HEK293 (cell line): ENCODE measurements around the gene S100A10.
A peak's percentile ranks its signal among the peaks of the same experiment; 100 is the strongest.

Source experiments
- BCL11A ChIP-seq: fragments of 450-650 bp; formaldehyde crosslinking; IDR thresholded peaks from 2 replicates; pipeline ENCODE4 v1.5.1; 2016; ENCODE audit warnings: low read depth, missing biosample characterization, missing genetic modification characterization
- BCL11B ChIP-seq: fragments of 450-650 bp; formaldehyde crosslinking; IDR thresholded peaks from 2 replicates; pipeline ENCODE4 v1.5.1; 2016; ENCODE audit warnings: low read depth, missing biosample characterization, missing genetic modification characterization
- GFI1B ChIP-seq: fragments of 450-650 bp; formaldehyde crosslinking; IDR thresholded peaks from 2 replicates; pipeline ENCODE4 v1.5.1; 2016; ENCODE audit warnings: missing biosample characterization, missing genetic modification characterization
- KLF1 ChIP-seq: fragments of 450-650 bp; formaldehyde crosslinking; IDR thresholded peaks from 2 replicates; pipeline ENCODE4 v1.5.1; 2016; ENCODE audit warnings: missing biosample characterization, missing genetic modification characterization
- KLF10 ChIP-seq: fragments of 450-650 bp; IDR thresholded peaks from 2 replicates; pipeline ENCODE4 v1.5.1; 2018; ENCODE audit warnings: missing biosample characterization, mild to moderate bottlenecking, missing genetic modification characterization
- PRDM4 ChIP-seq: fragments of 450-650 bp; formaldehyde crosslinking; IDR thresholded peaks from 2 replicates; pipeline ENCODE4 v1.5.1; 2017; ENCODE audit warnings: missing biosample characterization, missing genetic modification characterization
- RBAK ChIP-seq: fragments of 450-650 bp; formaldehyde crosslinking; IDR thresholded peaks from 2 replicates; pipeline ENCODE4 v1.5.1; 2016; ENCODE audit warnings: missing biosample characterization, missing genetic modification characterization
- SP3 ChIP-seq: fragments of 450-650 bp; formaldehyde crosslinking; IDR thresholded peaks from 2 replicates; pipeline ENCODE4 v1.5.1; 2016; ENCODE audit warnings: missing biosample characterization, missing genetic modification characterization
- YY2 ChIP-seq: fragments of 450-650 bp; formaldehyde crosslinking; IDR thresholded peaks from 2 replicates; pipeline ENCODE4 v1.5.1; 2016; ENCODE audit warnings: missing biosample characterization, missing genetic modification characterization
- ZBTB10 ChIP-seq: fragments of 450-650 bp; formaldehyde crosslinking; IDR thresholded peaks from 2 replicates; pipeline ENCODE4 v1.5.1; 2016; ENCODE audit warnings: missing biosample characterization, missing genetic modification characterization
- ZFHX2 ChIP-seq: fragments of 450-650 bp; formaldehyde crosslinking; conservative IDR thresholded peaks from 2 replicates; pipeline ENCODE4 v1.5.1; 2016; ENCODE audit warnings: missing biosample characterization, missing genetic modification characterization
- ZNF10 ChIP-seq: fragments of 450-650 bp; formaldehyde crosslinking; IDR thresholded peaks from 2 replicates; pipeline ENCODE4 v1.5.1; 2017; ENCODE audit warnings: missing biosample characterization, missing genetic modification characterization
- ZNF155 ChIP-seq: fragments of 450-650 bp; formaldehyde crosslinking; IDR thresholded peaks from 2 replicates; pipeline ENCODE4 v1.5.1; 2016; ENCODE audit warnings: missing biosample characterization, missing genetic modification characterization
- ZNF175 ChIP-seq: fragments of 450-650 bp; formaldehyde crosslinking; IDR thresholded peaks from 2 replicates; pipeline ENCODE4 v1.5.1; 2016; ENCODE audit warnings: missing biosample characterization, missing genetic modification characterization
- ZNF2 ChIP-seq: fragments of 450-650 bp; formaldehyde crosslinking; IDR thresholded peaks from 2 replicates; pipeline ENCODE4 v1.5.1; 2016; ENCODE audit warnings: missing biosample characterization, missing genetic modification characterization
- ZNF202 ChIP-seq: fragments of 450-650 bp; formaldehyde crosslinking; IDR thresholded peaks from 2 replicates; pipeline ENCODE4 v1.5.1; 2016; ENCODE audit warnings: missing biosample characterization, missing genetic modification characterization, borderline replicate concordance
- ZNF341 ChIP-seq: fragments of 450-650 bp; formaldehyde crosslinking; IDR thresholded peaks from 2 replicates; pipeline ENCODE4; 2016; ENCODE audit warnings: low read depth, missing biosample characterization, missing genetic modification characterization
- ZNF391 ChIP-seq: fragments of 450-650 bp; formaldehyde crosslinking; IDR thresholded peaks from 2 replicates; pipeline ENCODE4 v1.5.1; 2016; ENCODE audit warnings: low read depth, missing biosample characterization, missing genetic modification characterization, borderline replicate concordance
- ZNF416 ChIP-seq: fragments of 450-650 bp; formaldehyde crosslinking; IDR thresholded peaks from 2 replicates; pipeline ENCODE4 v1.5.1; 2016; ENCODE audit warnings: missing biosample characterization, missing genetic modification characterization
- ZNF423 ChIP-seq: fragments of 450-650 bp; formaldehyde crosslinking; IDR thresholded peaks from 2 replicates; pipeline ENCODE4 v1.5.1; 2016; ENCODE audit warnings: missing biosample characterization, missing genetic modification characterization
- ZNF521 ChIP-seq: fragments of 450-650 bp; formaldehyde crosslinking; IDR thresholded peaks from 2 replicates; pipeline ENCODE4 v1.5.1; 2017; ENCODE audit warnings: missing biosample characterization, mild to moderate bottlenecking, missing genetic modification characterization
- ZNF560 ChIP-seq: fragments of 450-650 bp; formaldehyde crosslinking; IDR thresholded peaks from 2 replicates; pipeline ENCODE4 v1.5.1; 2017; ENCODE audit warnings: missing biosample characterization, missing genetic modification characterization, borderline replicate concordance
- ZNF585B ChIP-seq: fragments of 450-650 bp; formaldehyde crosslinking; IDR thresholded peaks from 2 replicates; pipeline ENCODE4 v1.5.1; 2016; ENCODE audit warnings: missing biosample characterization, missing genetic modification characterization
- ZNF600 ChIP-seq: fragments of 450-650 bp; formaldehyde crosslinking; IDR thresholded peaks from 2 replicates; pipeline ENCODE4 v1.5.1; 2016; ENCODE audit warnings: missing biosample characterization, missing genetic modification characterization
- ZNF704 ChIP-seq: fragments of 450-650 bp; formaldehyde crosslinking; IDR thresholded peaks from 2 replicates; pipeline ENCODE4 v1.5.1; 2016; ENCODE audit warnings: missing biosample characterization, missing genetic modification characterization
- ZNF747 ChIP-seq: fragments of 450-650 bp; formaldehyde crosslinking; IDR thresholded peaks from 2 replicates; pipeline ENCODE4 v1.5.1; 2016; ENCODE audit warnings: missing biosample characterization, missing genetic modification characterization
- ZNF791 ChIP-seq: fragments of 450-650 bp; formaldehyde crosslinking; IDR thresholded peaks from 2 replicates; pipeline ENCODE4 v1.5.1; 2016; ENCODE audit warnings: missing biosample characterization, missing genetic modification characterization
- ZNF843 ChIP-seq: fragments of 450-650 bp; formaldehyde crosslinking; IDR thresholded peaks from 2 replicates; pipeline ENCODE4 v1.5.1; 2016; ENCODE audit warnings: missing biosample characterization, missing genetic modification characterization
- TF ChIP-seq, protein P1 (sequence below): fragments of 450-650 bp; IDR thresholded peaks from 2 replicates; pipeline ENCODE4 v1.5.1; 2018; ENCODE audit warnings: missing biosample characterization, mild to moderate bottlenecking, missing genetic modification characterization
- TF ChIP-seq, protein P2 (sequence below): fragments of 450-650 bp; formaldehyde crosslinking; IDR thresholded peaks from 2 replicates; pipeline ENCODE4 v1.5.1; 2016; ENCODE audit warnings: missing biosample characterization, missing genetic modification characterization
- TF ChIP-seq, protein P3 (sequence below): sonication (generic); formaldehyde crosslinking; IDR thresholded peaks from 2 replicates; pipeline ENCODE4 v1.8.1; 2022; ENCODE audit warnings: mild to moderate bottlenecking, moderate library complexity, missing genetic modification reagents

Gene S100A10

DNA sequence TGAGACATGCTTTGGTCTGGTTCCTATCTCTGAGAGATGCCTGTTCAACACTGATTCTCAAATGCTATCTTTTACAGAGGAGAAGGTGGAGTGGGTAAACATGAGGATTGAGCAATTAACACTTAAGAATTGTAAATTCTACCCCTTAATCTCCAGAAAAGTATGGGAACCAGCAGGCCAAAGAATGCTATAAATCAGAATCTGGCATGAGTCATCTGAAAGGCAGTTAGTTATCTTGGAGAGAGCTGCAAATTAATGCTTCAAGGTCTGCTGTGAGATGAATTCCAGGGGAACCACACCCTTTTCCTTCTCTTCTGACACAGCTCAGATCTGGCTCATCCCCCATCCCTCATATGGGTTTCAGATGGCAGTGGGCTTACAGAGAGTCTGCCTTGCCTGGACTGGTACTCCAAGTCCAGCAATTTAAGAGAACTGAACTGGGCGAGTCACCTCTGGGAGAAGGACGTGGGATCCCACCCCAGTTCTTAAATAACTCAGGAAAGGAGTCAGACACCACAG, 5.2 kb downstream of the S100A10 start (continued):
- TF ChIP-seq PRDM4 (tag by site-specific recombination) (peak; percentile 58), ZNF704 (tag by site-specific recombination) (no peak), RBAK (tag by site-specific recombination) (no peak), KLF10 (peak; percentile 98), ZNF791 (no peak), ZNF416 (no peak), ZNF341 (tag by site-specific recombination) (no peak), YY2 (tag by site-specific recombination) (no peak), ZNF391 (0 out of 2 replicates have a peak, but pooled peaks have one; percentile 76), BCL11A (peak; percentile 78; the same call in 1 of the 2 replicates), ZNF585B (tag by site-specific recombination) (no peak), ZNF600 (tag by site-specific recombination) (no peak; the same call in 1 of the 2 replicates), ZNF155 (tag by site-specific recombination) (no peak), ZNF521 (no peak), ZNF423 (no peak), ZNF2 (tag by site-specific recombination) (peak; percentile 54; the same call in 1 of the 2 replicates), KLF1 (tag by site-specific recombination) (peak; percentile 87), ZFHX2 (no peak), ZNF202 (tag by site-specific recombination) (no peak), ZNF175 (tag by site-specific recombination) (no peak), ZNF560 (no peak), GFI1B (tag by site-specific recombination) (peak; percentile 97), SP3 (tag by site-specific recombination) (peak; percentile 45; the same call in 1 of the 2 replicates), BCL11B (tag by site-specific recombination) (peak; percentile 62; the same call in 1 of the 2 replicates), ZBTB10 (tag by site-specific recombination) (no peak), ZNF747 (tag by site-specific recombination) (no peak), ZNF10 (peak; percentile 70; the same call in 1 of the 2 replicates), ZNF843 (tag by site-specific recombination) (peak; percentile 94)
- TF ChIP-seq, protein P1, sequence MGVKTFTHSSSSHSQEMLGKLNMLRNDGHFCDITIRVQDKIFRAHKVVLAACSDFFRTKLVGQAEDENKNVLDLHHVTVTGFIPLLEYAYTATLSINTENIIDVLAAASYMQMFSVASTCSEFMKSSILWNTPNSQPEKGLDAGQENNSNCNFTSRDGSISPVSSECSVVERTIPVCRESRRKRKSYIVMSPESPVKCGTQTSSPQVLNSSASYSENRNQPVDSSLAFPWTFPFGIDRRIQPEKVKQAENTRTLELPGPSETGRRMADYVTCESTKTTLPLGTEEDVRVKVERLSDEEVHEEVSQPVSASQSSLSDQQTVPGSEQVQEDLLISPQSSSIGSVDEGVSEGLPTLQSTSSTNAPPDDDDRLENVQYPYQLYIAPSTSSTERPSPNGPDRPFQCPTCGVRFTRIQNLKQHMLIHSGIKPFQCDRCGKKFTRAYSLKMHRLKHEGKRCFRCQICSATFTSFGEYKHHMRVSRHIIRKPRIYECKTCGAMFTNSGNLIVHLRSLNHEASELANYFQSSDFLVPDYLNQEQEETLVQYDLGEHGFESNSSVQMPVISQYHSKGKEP (tag by site-specific recombination): peak; percentile 91
- TF ChIP-seq, protein P2, sequence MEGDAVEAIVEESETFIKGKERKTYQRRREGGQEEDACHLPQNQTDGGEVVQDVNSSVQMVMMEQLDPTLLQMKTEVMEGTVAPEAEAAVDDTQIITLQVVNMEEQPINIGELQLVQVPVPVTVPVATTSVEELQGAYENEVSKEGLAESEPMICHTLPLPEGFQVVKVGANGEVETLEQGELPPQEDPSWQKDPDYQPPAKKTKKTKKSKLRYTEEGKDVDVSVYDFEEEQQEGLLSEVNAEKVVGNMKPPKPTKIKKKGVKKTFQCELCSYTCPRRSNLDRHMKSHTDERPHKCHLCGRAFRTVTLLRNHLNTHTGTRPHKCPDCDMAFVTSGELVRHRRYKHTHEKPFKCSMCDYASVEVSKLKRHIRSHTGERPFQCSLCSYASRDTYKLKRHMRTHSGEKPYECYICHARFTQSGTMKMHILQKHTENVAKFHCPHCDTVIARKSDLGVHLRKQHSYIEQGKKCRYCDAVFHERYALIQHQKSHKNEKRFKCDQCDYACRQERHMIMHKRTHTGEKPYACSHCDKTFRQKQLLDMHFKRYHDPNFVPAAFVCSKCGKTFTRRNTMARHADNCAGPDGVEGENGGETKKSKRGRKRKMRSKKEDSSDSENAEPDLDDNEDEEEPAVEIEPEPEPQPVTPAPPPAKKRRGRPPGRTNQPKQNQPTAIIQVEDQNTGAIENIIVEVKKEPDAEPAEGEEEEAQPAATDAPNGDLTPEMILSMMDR (tag by site-specific recombination): no peak
- TF ChIP-seq, protein P3, sequence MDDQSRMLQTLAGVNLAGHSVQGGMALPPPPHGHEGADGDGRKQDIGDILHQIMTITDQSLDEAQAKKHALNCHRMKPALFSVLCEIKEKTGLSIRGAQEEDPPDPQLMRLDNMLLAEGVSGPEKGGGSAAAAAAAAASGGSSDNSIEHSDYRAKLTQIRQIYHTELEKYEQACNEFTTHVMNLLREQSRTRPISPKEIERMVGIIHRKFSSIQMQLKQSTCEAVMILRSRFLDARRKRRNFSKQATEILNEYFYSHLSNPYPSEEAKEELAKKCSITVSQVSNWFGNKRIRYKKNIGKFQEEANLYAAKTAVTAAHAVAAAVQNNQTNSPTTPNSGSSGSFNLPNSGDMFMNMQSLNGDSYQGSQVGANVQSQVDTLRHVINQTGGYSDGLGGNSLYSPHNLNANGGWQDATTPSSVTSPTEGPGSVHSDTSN (CRISPR knock-in tag): no peak
